Superior temporal gyrus (tissue), 1 donor: Measurements from ENCODE around the gene MINDY2.
"Not testable (repeated sequence)": the region's sequence is repeated elsewhere in the genome, so short reads cannot be mapped to it uniquely, and the experiment has no call there.

Experiments used
- DNase-seq: peaks from one replicate; pipeline ENCODE4 v3.0.0-alpha.2; 2016; ENCODE audit errors: extremely low spot score

The MINDY2 gene

DNA sequence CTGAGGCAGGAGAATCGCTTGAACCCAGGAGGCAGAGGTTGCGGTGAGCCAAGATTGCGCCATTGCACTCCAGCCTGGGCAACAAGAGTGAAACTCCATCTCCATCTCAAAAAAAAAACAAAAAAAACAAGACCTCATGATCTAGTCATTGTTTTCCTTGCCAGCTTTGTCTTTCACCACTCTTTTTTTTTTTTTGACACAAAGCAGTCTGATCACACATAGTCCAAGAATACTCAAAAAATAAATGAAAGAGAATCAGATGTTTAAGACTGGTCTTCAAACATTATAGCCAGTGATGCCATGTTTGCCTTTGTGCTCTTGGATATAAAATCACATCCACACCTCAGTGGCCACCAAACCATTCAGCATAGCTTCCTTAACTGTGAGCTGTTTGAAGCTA, 15.8 kb upstream of the MINDY2 start:
- DNase-seq: peak; percentile 35

DNA sequence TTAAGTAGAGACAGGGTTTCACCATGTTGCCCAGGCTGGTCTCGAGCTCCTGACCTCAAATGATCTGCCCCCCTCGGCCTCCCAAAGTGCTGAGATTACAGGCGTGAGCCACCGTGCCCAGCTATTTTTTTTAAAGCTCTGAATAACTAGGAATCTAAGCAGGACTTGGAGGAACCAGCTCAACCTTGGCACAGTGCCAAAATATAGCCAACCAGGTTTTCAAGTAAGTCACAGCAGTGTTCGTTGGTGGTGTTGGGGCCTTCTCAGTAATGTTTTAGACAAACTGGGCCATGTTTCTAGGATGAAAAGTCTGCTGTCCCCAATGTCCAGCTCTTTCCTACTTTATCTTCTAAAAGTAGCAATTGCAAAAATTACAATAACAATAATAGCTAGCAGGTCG, 15.1 kb upstream of the MINDY2 start:
- DNase-seq: no peak

DNA sequence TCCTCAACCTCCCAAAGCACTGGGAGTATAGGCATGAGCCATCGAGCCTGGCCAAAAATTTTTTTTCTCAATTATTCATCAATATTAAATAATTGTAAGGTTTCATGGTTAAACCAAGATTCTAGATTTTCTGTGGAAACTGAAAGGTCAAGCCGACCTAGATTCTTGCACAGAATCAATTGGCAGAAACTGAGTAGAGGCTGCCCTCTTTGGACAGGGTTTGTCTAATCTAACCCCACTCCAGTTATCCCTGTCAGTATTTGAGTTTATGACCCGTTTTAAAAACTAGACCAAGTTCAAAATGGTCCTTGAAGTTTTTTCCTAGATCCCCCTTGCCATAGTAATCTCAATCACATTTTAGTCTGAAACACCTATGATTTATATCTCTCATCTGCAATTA, 13.0 kb upstream of the MINDY2 start:
- DNase-seq: peak; percentile 78

DNA sequence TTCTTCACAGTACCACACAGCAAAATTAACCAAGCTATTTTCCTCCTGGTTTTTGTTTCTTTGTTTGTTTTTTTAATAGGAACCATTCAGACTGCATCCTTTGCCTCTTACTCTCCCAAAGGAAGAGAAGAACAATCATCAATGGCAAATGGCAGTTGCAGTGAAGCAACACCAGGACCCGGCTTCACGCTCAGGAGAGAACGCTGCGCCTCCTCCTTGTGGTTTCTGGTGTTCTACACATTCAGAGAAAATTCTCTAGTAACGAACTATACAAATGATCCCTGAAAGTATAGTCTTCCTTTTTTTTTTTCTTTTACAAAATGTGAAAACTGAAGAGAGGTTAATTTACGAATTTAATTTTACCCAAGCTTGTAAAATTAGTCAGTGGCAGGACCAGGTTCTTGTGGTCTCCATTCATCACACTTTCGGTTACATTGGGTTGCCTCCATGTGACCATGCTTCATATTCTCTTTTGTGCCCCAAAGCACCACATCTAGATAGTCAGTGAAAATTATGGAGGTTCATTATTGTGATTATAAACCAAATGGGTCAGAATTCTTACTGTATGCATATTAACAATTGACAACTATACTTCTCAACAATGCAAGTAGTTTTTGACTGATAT, 10.6 kb upstream of the MINDY2 start:
- no peak for DNase-seq

DNA sequence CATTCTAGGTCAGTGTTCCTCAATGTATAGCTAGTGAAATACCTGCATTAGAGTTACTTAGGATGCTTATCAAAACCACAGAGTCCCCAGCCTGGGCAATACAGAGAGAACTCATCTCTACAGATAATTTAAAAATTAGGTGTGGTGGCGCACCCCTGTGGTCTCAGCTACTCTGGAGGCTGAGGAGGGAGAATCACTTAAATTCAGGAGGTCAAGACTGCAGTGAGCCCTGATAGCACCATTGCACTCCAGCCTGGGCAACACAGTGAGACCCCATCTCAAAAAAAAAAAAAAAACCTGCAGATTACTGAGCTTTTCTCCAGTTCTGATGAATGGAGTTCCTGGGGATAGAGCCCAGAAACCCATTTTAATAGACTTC, 10.1 kb upstream of the MINDY2 start:
- DNase-seq: no peak

GRCh38 chr15:58762285-58762684, 8.8 kb upstream of the MINDY2 start:
- DNase-seq: no peak

DNA sequence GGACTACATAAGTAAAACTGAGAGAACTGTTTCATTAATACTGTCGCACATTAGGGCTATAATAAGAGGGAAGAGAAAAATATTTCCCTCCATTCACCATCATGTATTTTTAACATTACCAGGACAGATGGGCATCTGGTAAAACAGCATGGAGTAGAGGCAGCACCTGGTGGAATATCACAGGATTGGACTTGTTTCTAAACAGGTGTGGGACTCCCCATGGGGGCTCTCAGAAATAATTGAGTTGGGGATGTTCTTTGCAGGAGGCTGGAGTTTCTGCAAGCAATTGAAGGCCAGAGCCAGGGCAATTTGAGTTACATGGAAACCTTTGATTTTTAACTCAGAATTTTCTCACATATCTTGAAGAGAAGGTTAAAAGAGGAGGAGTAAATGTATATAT, 8.4 kb upstream of the MINDY2 start:
- DNase-seq: no peak

DNA sequence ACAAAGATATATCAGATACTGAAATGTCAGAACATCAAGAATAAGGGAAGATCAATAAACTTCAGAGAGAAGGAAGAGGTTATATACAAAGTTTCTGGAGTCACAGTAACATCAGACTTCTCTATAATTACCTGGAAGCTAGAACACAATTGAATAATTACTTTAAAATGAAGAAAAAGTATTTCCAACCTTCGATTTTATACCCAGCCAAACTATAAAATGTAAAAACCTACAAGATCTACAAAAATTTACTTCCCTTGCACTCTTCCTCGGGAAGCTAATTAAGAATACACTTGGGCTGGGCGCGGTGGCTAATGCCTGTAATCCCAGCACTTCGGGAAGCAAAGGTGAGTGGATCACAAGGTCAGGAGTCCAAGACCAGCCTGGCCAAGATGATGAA, 6.6 kb upstream of the MINDY2 start:
- no peak for DNase-seq

DNA sequence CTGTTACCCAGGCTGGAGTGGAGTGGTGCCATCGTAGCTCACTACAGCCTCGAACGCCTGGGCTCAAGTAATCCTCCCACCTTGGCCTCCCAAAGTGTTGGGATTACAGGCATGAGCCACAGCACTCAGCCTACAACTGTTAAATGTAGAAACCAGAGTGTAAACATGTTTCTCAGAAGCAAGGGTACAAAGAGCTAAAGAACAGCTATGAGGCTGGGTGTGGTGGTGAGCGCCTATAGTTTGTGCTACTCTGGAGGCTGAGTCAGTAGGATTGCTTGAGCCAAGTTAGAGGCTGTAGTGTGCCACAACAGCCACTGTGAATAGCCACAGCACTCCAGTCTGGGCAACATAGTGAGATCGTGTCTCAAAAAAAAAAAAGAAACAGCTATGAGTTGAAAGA, 4.8 kb upstream of the MINDY2 start:
- DNase-seq: no peak

GRCh38 chr15:58768601-58769004, 2.5 kb upstream of the MINDY2 start:
- not testable (repeated sequence) for DNase-seq

- no peak for DNase-seq
Measured at GRCh38 chr15:58770519-58770856, 614 bp upstream of the MINDY2 start.

DNA sequence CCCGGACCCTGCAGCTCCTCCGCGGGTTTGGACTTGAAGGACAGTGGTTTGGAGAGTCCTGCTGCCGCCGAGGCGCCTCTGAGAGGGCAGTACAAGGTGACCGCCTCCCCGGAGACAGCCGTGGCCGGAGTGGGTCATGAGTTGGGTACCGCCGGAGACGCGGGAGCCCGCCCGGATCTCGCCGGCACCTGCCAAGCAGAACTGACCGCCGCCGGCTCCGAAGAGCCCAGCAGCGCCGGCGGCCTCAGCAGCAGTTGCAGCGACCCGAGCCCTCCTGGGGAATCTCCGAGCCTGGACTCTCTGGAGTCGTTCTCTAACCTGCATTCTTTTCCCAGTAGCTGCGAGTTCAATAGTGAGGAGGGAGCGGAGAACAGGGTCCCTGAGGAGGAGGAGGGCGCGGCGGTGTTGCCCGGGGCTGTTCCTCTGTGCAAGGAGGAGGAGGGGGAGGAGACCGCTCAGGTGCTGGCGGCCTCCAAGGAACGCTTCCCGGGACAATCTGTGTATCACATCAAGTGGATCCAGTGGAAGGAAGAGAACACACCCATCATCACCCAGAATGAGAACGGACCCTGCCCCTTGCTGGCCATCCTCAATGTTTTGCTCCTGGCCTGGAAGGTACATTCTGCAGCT, 634 bp downstream of the MINDY2 start:
- no peak for DNase-seq

- DNase-seq: no peak
Measured at GRCh38 chr15:58773024-58773423, 1.9 kb downstream of the MINDY2 start.

- DNase-seq: no peak
Measured at GRCh38 chr15:58775402-58775801, 4.3 kb downstream of the MINDY2 start.

DNA sequence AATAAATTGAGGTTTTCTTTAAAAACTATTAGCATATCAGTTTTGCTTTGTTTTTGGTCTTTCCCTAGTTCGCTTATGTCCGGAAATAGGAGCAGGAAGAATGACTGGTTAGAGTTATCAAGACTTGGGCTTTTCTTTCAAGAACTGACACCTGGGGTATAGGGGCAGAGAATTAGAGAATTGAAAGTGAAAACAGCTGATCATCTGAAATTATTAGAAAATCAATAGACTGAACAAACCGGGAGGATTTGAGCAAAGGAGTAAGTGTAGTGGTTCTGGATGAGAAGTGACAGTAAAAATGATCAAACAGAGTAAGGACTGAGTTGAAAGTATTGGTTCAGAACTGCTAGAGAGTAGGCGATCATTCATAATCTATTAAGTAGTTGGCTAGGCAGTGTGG, 6.0 kb downstream of the MINDY2 start:
- DNase-seq: no peak

DNA sequence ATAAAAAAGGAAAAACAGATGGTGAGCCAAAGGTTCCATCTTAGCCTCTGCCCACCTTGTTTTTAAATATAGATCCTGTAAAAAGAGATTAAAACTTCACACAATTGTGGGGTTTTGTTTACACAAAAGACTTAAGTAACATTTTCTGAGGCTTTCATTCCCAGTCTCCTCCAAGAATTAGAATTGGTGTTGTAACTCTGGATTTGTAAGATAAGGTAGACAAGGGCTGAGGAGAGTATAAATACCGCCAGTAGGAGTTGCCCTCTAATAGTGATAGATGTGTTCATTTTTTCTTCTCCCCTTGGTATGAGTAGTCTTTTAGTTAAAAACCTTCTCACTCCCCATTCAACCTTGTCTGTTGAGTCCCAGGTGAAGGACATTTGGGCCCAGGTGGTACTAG, 8.5 kb downstream of the MINDY2 start:
- no peak for DNase-seq

DNA sequence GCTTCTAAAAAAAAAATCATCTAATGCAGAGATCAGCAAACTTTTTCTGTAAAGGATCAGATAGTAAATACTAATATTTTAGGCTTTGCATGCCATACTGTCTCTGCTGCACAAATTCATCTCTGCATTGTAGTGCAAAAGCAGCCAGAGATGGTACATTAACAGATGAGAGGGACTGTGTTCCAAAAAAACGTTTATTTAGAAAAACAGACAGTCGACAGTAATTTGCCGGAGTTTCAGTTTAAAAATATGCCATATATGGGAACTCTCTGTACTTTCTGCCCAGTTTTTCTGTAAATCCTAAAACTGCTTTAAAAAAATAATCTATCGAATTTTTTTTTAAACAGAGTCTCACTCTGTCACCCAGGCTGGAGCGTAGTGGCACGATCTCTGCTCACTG, 14.3 kb downstream of the MINDY2 start:
- DNase-seq: no peak

DNA sequence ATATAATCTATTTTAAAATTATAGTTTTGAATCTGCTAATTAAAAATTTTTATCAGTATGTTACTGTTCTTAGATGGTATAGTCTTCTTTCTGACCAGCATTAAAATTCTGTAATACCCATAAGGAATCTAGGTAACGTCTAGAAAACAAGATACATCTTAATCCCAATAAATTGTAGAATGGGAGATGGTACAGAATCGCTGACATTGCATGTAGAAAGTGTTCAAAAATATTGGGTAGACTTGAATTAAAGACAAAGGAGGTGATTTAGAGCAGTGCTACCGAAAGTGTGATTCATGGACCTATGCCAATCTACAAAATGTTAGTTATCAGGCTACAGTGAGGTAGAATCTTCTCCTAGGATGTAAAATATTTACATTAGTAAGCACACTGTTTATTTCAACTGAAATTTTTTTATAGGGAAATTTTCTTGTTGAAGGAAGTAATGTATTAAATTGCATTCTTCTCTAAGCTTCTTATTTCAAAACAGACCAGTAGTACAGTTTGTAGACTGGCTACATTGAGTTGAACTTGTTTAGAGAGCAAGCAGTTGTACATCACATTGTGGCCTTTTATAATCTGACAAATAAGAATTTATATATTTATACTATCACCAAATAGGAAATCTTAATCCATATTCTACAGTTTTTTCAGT, 17.1 kb downstream of the MINDY2 start:
- DNase-seq: no peak

DNA sequence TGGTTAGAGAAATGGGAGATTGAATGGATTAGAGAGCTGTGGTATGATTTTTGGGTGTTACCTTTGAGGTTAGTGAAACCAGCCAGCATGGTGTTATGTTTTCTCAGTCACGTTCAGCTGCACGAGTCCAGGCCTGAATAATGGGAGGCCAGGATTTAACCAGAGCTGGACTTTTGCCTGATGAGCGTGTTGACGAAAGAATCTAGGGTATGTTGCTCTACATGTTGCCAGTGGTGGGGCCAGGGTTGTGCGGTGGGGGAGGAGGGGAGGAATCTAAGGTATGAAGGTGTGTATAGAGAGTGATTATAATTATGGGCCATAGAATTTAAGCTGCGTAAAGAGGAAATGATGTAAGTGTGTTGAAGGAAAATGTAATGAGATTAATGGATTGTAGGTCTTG, 22.8 kb downstream of the MINDY2 start:
- DNase-seq: no peak

GRCh38 chr15:58795825-58796224, 24.7 kb downstream of the MINDY2 start:
- no peak for DNase-seq

GRCh38 chr15:58797505-58797904, 26.4 kb downstream of the MINDY2 start:
- DNase-seq: no peak

- no peak for DNase-seq
Measured at GRCh38 chr15:58805095-58805494, 34.0 kb downstream of the MINDY2 start.

DNA sequence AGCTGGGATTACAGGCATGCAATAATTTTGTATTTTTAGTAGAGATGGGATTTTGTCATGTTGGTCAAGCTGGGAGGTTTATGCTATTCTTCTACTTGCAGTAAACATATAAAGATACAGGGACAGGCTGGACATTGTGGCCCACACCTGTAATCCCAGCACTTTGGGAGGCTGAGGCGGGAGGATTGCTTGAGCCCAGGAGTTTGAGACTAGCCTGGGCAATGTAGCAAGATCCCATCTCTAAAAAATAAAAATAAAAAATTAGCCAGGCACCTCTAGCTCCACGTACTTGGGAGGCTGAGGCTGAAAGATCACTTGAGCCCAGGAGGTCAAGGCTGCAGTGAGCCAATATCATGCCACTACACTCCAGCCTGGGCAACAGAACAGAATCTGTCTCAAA, 52.2 kb downstream of the MINDY2 start:
- DNase-seq: not testable (repeated sequence)

DNA sequence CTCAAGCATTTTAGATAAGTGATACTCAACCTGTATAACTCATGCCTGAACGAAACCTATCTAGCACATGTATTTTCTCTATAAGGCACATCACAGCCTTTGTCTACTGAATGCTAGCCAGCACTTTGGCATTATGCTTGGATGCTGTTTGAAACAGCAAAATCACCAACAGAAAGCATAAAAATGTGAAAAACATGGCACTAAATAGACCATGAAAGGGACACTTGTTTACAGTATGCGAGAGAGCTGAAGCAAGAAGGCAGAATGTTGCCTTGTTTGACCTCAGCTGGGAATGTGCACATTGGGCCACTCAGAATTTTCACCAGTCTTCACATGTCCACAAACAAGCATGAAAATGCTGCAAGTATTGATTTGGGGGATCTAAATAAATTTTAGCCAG, 59.5 kb downstream of the MINDY2 start:
- peak; percentile 49 for DNase-seq
